OCI-LY3 (cell line): ENCODE measurements around the gene ADGRB3.
"Not testable (repeated sequence)": the region's sequence is repeated elsewhere in the genome, so short reads cannot be mapped to it uniquely, and the experiment has no call there.

Experiments
- H2AFZ ChIP-seq: fragments of 200-600, 300-600 bp; shearing (Covaris generic); 2 replicates; pipeline ENCODE4 v1.6.0; 2014; ENCODE audit warnings: antibody characterized with exemption, low read depth, low read length
- H3K27ac ChIP-seq: fragments of 200-600, 300-600 bp; sonication (generic); 2 replicates; pipeline ENCODE4 v1.5.1; 2014; ENCODE audit warnings: mild to moderate bottlenecking, low read length, moderate library complexity, mixed read lengths
- H3K27me3 ChIP-seq: fragments of 200-600, 300-600 bp; sonication (generic); 2 replicates; pipeline ENCODE4 v1.6.1; 2014; ENCODE audit warnings: low read depth, low read length, mixed read lengths
- H3K36me3 ChIP-seq: fragments of 200-600, 300-600 bp; sonication (generic); replicated peaks from 2 replicates; pipeline ENCODE3; 2014; ENCODE audit warnings: low read depth, low read length, mixed read lengths
- H3K4me1 ChIP-seq: fragments of 300-600, 200-600 bp; sonication (generic); 2 replicates; pipeline ENCODE4 v1.6.1; 2014; ENCODE audit warnings: low read length, mixed read lengths
- H3K4me2 ChIP-seq: fragments of 200-600, 300-600 bp; sonication (generic); 2 replicates; pipeline ENCODE4 v1.6.1; 2014; ENCODE audit warnings: low read length, mixed read lengths
- H3K4me3 ChIP-seq: fragments of 300-600, 200-600 bp; sonication (generic); 2 replicates; pipeline ENCODE4 v1.5.1; 2014; ENCODE audit warnings: antibody characterized with exemption, mild to moderate bottlenecking, low read length, moderate library complexity
- H3K79me2 ChIP-seq: fragments of 300-600, 200-600 bp; shearing (Covaris generic); 2 replicates; pipeline ENCODE4 v1.6.1; 2014; ENCODE audit warnings: mild to moderate bottlenecking, low read length, mixed read lengths
- H3K9ac ChIP-seq: fragments of 300-600, 200-600 bp; shearing (Covaris generic); 2 replicates; pipeline ENCODE4 v1.6.0; 2014; ENCODE audit warnings: mild to moderate bottlenecking, low read length, moderate library complexity
- H3K9me3 ChIP-seq: fragments of 200-600, 300-600 bp; shearing (Covaris generic); 2 replicates; pipeline ENCODE4 v1.6.1; 2014; ENCODE audit warnings: low read length, mixed read lengths; ENCODE audit not compliant: insufficient read depth
- H4K20me1 ChIP-seq: fragments of 200-600, 300-600 bp; sonication (generic); 2 replicates; pipeline ENCODE4 v1.6.1; 2016; ENCODE audit warnings: low read length, mixed read lengths; ENCODE audit not compliant: insufficient read depth
- EZH2phosphoT487 ChIP-seq: fragments of 200-600 bp; shearing (Covaris generic); IDR thresholded peaks from 2 replicates; pipeline ENCODE4 v1.6.1; 2018; ENCODE audit warnings: antibody characterized with exemption, mixed run types, low read depth
- TF ChIP-seq, protein P1 (sequence below): fragments of 200-600, 300-600 bp; sonication (generic); IDR thresholded peaks from 2 replicates; pipeline ENCODE4 v1.5.1; 2014; ENCODE audit warnings: antibody characterized with exemption, low read length, low read depth

ADGRB3 gene

GRCh38 chr6:68911334-68911733 is 276.3 kb downstream of the ADGRB3 start:
- Histone ChIP-seq H3K27me3 (no peaks in the 10 kb centered on the region), H3K36me3 (no peaks in the 10 kb centered on the region), H4K20me1 (no peaks in the 10 kb centered on the region), H3K4me1 (no peaks in the 10 kb centered on the region), H3K4me3 (no peak overlapping the region), H3K79me2 (no peaks in the 10 kb centered on the region), H3K9me3 (no peaks in the 10 kb centered on the region), H3K27ac (no peak overlapping the region), H2AFZ (no peak overlapping the region), H3K9ac (no peak overlapping the region), H3K4me2 (no peak overlapping the region)
- TF ChIP-seq, protein P1, sequence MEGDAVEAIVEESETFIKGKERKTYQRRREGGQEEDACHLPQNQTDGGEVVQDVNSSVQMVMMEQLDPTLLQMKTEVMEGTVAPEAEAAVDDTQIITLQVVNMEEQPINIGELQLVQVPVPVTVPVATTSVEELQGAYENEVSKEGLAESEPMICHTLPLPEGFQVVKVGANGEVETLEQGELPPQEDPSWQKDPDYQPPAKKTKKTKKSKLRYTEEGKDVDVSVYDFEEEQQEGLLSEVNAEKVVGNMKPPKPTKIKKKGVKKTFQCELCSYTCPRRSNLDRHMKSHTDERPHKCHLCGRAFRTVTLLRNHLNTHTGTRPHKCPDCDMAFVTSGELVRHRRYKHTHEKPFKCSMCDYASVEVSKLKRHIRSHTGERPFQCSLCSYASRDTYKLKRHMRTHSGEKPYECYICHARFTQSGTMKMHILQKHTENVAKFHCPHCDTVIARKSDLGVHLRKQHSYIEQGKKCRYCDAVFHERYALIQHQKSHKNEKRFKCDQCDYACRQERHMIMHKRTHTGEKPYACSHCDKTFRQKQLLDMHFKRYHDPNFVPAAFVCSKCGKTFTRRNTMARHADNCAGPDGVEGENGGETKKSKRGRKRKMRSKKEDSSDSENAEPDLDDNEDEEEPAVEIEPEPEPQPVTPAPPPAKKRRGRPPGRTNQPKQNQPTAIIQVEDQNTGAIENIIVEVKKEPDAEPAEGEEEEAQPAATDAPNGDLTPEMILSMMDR: no peak
- no peak for TF ChIP-seq EZH2phosphoT487

- Histone ChIP-seq H3K4me2 (no peak overlapping the region), H3K9me3 (no peaks in the 10 kb centered on the region), H3K4me1 (no peaks in the 10 kb centered on the region), H3K27ac (no peak overlapping the region), H2AFZ (no peak overlapping the region), H3K36me3 (no peaks in the 10 kb centered on the region), H3K79me2 (no peaks in the 10 kb centered on the region), H4K20me1 (no peaks in the 10 kb centered on the region), H3K27me3 (no peaks in the 10 kb centered on the region), H3K9ac (no peak overlapping the region), H3K4me3 (no peak overlapping the region)
- TF ChIP-seq, protein P1: no peak
- TF ChIP-seq EZH2phosphoT487: no peak
Observed at GRCh38 chr6:68911811-68912210, 276.7 kb downstream of the ADGRB3 start.

DNA sequence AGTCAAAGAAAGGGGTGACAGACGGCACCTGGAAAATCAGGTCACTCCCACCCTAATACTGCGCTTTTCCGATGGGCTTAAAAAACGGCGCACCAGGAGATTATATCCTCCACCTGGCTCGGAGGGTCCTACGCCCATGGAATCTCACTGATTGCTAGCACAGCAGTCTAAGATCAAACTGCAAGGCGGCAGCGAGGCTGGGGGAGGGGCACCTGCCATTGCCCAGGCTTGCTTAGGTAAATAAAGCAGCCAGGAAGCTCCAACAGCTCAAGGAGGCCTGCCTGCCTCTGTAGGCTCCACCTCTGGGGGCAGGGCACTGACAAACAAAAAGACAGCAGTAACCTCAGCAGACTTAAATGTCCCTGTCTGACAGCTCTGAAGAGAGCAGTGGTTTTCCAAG is 277.7 kb downstream of the ADGRB3 start:
- H3K4me1 ChIP-seq, H3K79me2 ChIP-seq, H3K9me3 ChIP-seq, H3K27me3 ChIP-seq, H3K9ac ChIP-seq, H3K4me2 ChIP-seq, H2AFZ ChIP-seq, H3K36me3 ChIP-seq, H3K4me3 ChIP-seq, H4K20me1 ChIP-seq, H3K27ac ChIP-seq: not testable (repeated sequence)

DNA sequence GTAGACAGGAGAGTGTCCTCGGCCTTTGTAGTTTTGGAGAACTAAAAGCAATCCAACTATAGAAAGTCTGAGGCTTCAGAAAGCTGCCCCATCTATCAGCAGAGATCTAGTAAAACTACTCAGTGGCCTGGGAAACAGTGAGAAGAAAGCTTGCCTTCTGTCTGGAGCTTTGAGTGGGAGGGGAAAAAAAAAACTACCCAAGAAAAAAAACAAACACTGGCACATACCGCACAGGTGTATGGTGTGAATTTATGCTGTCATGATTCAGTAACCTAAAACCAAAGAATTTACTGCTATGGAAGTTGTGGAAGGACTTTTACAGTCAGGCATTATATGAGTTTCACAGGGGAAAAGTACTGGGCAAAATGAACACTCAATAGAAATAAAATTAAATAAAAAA is 280.5 kb downstream of the ADGRB3 start:
- Histone ChIP-seq H2AFZ (no peak overlapping the region), H3K36me3 (no peaks in the 10 kb centered on the region), H3K4me3 (no peak overlapping the region), H3K4me1 (no peaks in the 10 kb centered on the region), H3K27me3 (no peaks in the 10 kb centered on the region), H4K20me1 (no peaks in the 10 kb centered on the region), H3K27ac (no peak overlapping the region), H3K4me2 (no peak overlapping the region), H3K9me3 (no peaks in the 10 kb centered on the region), H3K9ac (no peak overlapping the region), H3K79me2 (no peaks in the 10 kb centered on the region)
- TF ChIP-seq, protein P1: no peak
- TF ChIP-seq EZH2phosphoT487: no peak

- no peak overlapping the region for H3K4me3 ChIP-seq
- H3K27ac ChIP-seq: no peak overlapping the region
- no peaks in the 10 kb centered on the region; the same call in 1 of the 2 replicates for H3K4me1 ChIP-seq
- TF ChIP-seq EZH2phosphoT487: no peak
- TF ChIP-seq, protein P1: no peak
- H3K9ac ChIP-seq: no peak overlapping the region
- H3K36me3 ChIP-seq: no peaks in the 10 kb centered on the region
- H3K4me2 ChIP-seq: no peak overlapping the region
- no peaks in the 10 kb centered on the region for H4K20me1 ChIP-seq
- H3K9me3 ChIP-seq: no peaks in the 10 kb centered on the region
- no peak overlapping the region for H2AFZ ChIP-seq
- H3K79me2 ChIP-seq: no peaks in the 10 kb centered on the region
- no peaks in the 10 kb centered on the region for H3K27me3 ChIP-seq
Observed at GRCh38 chr6:68919537-68919936, 284.5 kb downstream of the ADGRB3 start.
